UCSD-AML1 (cell line): ENCODE measurements around the gene PMP22.
A peak's percentile ranks its signal among the peaks of the same experiment; 100 is the strongest.
"Not testable (repeated sequence)": the region's sequence is repeated elsewhere in the genome, so short reads cannot be mapped to it uniquely, and the experiment has no call there.

Experiments used
- DNase-seq: peaks from one replicate; lab custom pipeline; 2025; ENCODE audit not compliant: unreplicated experiment; lab: John Stamatoyannopoulos, UW

PMP22 gene

DNA sequence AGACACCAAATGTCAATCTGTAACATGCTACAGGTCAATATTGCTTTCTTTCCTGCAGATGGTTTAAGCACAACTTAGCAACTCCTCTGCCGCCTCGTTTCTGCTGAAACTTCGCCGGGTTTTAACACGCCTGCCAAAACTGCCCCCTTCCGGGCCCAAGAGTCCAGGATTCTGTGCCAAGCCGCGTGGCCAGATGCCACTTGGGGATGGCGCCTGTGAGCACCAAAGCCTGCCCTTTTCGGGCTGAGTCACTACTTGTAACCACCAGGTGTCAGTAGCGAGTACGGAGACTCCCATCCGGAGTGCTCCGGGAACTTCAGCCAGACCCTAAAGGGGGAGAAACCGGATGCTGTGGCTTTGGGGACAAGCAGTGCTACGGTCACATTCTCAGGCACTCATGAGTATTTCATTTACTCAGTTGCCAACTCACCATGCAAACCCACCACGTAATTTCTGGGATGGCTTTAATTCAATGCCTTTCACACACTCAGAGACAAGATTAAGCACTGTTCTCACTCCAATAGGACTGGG, 7.8 kb downstream of the PMP22 start:
- peak; percentile 68 for DNase-seq

DNA sequence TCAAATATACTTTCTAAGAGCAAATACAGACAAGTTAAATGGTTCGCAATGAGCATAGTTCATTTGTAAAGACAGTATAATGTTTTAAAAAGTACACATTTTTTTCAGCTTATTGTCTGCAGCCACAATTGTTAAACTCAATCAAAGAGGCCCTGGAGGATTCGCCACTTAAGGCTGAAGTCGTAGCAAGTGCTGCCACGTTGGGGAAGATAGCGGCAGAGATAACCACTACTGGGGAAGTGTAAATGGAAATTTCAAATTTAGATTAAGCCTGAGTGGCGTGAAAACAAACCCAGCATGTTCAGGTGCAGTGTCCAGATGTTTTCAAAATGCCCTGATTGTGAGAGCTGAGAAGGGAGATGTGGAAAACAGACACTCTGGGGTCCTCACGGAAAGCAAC, 8.4 kb downstream of the PMP22 start:
- no peak for DNase-seq

DNA sequence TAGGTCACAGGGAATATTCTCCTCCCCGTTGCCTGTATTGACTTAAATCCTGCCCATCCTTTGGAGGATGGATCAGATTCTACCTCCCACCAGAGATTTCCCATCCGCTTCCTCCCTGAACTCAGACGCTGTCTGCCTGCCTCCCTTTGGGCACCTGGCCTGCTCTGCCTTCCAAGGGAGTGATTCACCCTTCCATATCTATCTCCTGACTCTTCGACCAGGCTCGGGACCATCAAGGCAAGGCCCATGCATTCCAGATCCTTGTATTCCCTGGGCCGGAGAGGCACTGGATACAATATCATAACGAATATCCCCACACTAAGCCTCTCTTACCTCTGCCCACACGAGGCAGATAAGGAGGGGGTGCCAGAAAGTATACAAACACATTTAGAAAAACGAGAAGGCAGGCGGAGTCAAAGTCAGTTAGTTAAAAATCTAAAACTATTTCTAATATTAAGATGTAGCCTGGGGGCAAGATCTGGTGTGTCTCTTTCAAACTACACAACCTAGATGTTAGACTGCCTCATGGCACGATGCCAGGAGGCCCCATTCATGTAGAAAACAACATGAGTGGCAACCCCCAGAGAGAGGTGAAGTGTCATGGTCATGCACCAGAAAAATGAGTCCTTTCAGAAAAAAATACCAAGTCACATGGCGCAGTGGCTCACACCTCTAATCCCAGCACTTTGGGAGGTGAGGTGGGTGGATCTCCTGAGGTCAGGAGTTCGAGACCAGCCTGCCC, 9.2 kb downstream of the PMP22 start:
- no peak for DNase-seq

DNA sequence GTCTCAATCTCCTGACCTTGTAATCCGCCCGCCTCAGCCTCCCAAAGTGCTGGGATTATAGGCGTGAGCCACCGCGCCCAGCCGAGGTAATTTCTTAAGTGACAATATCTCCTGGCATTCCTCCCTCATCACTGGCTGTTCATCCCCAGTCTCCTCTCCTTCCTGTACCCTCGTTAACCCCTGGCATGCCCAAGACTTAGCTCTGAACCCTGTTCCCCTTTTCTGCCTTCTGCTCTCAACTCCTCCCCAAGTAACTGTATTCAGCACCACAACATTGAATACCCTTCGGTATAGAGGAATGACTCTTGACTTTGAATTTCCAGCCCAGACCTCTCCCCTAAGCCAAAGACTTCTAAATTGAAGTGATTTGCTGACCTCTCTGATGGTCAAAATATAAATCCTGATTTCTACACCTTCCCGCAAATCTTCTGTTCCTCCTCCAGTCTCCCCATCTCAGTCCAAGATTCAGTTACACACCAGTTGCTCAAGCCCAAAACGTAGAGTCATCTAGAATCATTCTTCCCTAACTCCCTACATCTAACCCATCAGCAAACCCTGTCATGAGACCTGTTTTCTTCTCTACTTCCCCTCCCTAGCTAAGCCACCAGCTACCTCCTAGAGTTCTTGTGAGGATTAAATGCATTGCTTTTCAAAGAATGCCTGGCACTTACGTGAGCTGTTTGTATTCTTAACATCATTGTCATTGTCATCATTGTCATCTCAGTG, 14.8 kb downstream of the PMP22 start:
- no peak for DNase-seq

DNA sequence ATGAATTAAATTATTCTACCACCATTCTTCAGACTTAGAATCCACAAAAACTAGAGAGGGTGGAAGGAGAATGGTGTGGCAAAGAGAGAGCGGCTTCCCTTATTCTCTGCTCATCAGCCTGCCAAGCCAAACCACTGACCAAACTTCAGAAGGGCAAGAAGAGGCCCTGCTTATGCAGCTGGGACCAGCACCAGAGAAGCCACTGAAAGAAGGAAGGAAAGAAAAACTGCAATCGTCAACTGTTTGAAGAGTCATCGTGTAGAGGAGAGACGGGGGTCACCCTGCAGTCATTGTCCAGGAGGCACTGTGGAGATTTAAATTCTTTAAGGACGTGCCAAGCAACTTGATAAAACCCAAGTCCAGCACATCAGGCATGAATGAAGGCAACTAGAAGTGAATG, 15.6 kb downstream of the PMP22 start:
- no peak for DNase-seq

DNA sequence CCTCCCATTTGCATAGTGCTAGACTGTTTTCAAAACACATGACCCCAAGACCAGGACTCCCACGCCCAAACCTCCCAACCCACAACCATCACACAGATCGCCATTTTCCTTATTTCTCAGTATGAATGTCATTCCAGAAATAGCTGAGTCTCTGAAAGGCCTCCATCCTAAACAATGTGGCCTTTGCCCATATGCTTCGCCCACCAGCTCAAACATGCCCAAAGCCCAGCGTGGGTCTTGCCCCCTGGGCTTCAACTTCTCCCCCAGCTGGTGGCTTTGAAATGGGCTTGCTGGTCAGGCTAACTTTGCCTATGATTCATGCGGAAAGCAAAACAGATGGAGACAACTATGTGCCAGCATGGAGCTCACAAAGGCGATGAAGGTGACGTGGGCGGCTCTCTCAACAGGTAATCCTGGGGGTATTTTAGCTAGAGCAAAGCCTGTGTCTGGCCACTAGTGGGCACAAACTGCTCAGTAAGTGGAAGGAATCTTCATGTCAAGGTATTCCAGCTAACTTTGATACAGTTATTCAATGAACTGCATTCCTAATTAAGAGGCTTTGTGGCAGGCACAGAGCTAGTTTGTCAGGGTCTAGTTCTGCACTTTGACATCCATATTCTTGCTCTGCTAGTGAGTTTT, 17.1 kb downstream of the PMP22 start:
- no peak for DNase-seq

DNA sequence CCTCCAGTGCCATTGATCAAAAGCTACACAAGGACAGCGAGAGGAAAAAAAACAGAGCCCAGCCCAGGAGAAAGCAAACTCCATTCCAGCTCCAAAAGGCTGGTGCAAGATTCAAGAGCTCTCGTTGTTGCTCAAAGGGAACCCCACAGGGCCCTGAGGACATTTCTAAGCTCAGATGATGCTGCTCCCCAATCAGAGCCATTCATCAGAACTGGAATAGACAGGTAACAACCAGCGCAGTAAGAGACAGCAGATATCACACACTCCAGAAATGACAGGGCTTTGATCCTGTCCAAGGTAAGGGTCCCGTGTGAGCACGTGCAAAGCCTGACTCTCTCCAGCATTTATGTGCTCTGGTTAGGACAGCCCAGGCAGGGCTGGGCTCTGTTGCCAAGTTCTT, 20.1 kb downstream of the PMP22 start:
- no peak for DNase-seq

DNA sequence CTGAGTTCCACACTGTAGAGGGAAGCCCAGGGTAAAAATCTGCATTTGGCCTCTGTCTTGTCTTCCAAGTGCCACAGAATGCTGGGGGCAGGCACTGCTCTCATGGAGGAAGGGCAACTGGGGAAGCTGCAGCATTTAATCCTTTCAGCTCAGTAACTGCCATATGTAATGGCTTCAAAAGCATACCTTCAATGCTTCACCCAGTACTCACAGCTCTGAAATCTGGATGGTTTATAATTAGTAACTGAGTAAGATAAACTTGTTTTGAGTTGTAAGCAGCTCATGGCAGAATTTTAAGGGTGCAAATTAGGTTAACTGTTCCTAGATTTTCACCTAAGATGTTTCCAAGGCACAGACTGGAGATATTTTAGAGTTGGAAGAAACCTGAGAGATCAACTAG, 24.5 kb downstream of the PMP22 start:
- DNase-seq = no peak

DNA sequence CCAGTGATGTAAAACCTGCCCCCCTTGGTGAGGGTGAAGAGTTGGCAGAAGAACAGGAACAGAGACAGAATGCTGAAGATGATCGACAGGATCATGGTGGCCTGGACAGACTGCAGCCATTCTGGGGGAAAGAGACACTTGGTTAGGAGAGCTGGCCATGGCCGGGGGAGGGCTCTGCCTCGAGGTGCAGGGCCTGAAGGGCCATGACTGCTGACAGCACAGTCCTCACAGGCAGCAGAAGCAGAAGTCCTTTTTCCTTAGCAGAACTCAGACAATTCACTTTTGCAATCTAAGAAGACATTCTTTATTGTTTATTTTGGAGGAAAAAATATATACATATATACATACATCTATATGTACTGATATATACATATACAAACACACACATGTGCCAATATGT, 25.6 kb downstream of the PMP22 start:
- DNase-seq = no peak

DNA sequence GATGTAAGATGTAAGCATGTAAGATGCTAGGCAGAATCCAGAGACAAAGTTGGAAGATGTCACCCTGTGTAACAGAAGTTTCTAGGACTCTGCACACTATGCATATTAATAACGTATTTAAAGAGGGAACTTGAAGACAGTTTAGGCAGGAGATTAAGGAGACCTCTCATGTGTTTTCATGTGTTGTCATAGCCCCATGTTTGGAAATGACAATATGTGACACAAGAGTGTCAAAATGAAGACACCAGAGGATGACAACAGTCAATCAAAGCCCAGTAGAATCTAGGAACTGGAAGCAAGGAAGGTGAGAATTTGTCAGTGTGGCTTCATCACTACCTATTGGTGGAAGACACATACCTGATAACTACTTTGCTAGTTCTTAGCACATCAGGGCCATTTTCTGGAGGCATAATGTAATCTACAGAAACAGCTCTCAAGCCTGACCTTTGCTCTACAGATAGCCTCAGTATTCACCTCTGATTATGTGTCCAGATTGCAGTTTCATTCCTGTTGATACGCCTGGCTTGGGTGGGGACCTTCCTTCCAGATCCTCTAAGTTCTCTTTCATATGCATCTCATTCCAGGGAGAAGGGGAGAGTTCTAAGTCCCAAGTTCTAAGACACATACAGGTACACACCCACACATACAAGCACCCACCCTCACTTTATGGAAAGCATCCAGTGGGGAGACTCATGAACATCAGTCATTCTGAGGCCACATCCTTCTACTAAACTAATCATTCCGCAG, 26.3 kb downstream of the PMP22 start:
- DNase-seq = no peak

DNA sequence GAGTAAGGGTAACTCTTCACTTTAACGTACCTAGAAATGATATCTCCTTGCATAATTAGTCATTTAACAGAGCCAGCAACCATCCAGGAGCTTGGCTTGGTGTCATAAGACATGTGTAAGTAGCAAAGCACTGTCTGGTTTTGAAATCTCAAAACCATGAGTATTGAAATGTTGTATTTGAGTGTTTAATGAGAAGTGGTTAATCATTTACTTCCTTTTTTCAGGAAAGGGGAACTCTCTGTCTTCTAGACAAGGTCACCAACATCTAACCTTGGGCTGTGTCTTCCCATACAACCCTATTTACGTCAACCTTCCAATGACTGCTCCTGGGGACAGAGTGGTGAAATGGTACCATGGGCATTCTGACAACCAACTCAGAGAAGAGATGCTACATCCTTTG, 27.1 kb downstream of the PMP22 start:
- no peak for DNase-seq

DNA sequence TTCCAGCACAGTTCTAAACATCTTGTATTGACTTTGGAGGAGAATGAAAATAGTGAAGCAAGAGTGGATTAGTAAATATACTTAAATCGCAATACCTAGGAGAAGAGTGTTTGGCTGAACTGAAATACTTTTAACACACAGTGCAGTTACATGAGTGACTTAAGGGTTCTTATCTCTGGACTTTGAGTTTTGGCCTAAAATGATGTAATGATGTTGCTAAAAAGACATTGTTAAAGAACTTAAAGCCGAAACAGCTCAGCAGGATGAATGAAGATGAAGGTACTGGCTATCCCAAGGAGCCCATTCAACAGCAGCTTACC, 28.1 kb downstream of the PMP22 start:
- no peak for DNase-seq

DNA sequence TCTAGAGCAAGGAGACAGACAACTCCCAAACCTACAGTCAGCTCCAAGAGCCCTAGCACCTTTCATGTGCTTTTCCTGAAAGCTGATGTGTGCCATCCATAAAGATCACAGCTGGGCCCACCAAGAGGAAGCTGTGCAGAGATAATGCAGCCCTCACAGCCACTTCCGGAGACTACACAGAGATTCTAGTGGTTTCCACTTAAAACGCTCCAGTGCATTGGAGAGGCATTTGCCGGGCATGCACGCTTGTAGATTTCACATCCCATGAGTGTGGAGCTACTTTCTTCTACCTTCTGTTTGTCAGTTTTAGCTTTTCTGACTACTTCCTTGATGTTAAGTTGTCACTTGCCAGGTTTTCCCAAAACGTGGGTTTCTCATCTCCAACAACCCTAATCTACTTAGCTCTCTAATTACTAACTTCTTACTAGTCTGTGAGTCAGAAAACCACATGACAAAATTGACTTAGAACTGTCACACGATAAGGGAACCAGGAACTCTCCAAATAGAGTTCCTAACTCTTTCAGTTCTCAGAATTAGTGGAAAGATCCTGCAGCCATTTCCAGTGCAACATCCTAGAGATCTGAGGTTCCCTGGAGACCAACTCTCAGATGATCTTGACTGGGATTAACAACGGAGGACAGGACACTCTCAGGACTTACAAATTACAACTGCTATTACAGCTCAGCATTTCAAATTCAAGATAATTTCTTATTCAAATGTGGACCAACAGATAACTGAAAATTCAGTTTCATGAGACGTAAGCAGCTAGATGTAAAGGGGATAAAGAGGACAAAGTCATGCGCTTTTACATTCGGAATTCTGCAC, 28.6 kb downstream of the PMP22 start:
- DNase-seq = peak; percentile 21

DNA sequence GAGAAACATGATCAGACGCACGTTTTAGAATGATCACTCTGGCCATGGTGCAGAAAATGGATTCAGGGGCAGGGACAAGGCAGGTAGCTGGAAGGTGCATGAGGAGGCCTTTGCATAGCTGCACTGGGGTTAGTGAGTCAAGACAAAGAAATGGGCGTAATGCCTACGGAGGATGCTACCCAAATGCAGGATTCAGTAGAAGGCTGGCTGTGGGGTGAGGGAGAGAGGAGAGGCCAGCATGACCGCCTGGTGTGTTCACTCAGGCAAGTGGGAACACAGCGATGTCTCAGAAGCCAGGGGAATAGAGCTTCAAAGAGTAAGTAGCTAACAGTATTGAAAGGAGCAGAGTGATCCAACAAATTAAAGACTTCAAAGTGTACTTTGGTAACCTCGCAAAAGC, 31.2 kb downstream of the PMP22 start:
- no peak for DNase-seq

DNA sequence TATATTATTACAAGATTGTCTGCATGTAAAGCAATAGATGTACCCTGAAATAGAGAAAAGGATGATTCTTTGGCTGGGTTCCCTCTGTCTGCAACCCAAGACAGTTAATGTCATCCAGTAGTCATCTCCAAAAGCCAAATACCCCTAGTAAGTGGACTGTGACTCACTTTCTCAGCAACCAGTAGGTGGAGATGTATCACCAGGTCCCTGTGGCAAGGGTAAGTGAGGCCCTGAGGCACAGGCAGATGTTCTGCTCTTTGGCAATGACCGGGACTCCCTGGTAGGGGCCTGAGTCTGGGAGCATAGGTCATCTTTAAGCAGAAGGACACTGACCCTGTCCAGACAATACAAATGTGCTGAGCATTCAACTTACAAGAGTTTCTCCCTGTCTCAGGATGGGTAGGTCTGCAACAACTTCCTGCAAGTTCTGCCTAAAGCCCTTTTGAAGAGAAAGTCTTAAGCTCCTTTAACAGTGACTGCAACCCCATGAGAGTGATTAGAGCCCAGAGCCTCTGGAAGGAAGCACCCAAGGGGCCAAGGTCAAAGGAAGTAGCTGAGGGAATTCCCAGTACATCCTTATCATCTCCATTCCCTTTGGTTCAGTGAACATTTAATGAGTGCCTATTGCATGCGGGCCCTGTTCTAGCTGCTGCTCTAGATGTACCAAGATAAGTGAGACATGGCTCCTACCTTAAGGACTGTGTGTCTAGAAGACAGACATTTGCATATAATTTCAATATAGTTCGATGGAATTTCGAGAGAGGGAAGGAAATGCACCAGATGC, 31.9 kb downstream of the PMP22 start:
- no peak for DNase-seq

DNA sequence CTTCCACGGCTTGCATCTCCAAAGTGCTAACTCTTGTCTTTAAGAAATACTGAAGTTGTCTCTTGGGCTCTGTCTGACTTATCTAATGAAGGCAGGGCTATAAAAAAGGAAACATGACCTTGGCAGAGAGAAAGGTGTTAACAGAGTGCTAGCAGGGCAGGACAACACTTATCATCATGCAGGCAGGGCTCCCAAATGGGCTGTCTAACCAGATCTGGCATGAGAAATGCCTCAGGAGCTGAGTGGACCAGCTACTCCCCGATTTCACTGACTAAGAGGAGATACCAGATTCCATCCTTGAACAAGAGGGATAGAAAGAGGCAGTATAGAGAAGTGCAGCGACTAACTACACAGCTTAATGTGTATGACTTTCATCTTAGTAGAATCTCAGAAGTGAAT, 32.6 kb downstream of the PMP22 start:
- DNase-seq = no peak

DNA sequence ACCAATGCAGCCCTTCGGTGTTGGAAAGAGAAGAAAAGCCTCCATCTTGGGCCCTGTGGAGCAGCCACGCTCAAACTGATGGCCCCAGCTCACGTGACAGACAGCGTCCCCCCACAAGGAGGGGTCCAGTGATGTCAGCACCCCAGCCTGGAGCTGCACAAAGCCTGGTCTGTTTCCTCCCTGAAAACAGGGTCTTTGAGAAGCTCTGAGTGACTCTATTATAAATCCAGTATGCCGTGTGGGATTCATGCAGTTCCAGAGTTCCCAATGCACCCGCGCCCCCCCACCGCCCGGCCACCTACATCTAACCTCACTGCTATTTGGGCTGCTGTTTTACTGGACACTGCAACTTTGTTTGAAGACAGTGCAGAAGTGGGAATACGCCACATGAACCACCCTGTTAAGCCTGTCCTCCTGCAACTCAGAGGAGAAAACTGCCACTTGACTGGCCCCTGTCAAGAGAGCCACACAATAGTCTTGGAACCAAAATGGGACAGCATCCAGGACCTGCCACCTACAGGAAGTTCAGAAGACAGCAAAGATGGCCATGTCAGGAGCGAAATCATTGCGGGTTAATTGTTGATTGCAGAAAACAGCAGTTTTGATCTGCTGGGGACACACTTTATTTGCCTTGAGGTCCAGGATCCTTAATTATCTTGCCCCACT, 33.1 kb downstream of the PMP22 start:
- no peak for DNase-seq

DNA sequence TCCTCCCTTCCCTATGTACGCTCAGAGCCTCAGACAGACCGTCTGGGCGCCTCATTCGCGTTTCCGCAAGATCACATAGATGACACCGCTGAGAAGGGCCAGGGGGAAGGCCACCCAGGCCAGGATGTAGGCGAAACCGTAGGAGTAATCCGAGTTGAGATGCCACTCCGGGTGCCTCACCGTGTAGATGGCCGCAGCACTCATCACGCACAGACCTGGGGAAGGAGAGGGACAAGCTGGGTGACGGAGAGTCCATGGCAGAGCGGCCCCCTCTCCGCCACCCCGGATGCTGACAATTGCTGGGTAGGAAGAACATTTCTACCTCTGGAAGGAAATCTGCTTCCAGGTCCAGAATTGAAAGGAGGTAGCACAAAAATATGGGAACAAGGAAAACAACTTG, 34.3 kb downstream of the PMP22 start:
- no peak for DNase-seq

DNA sequence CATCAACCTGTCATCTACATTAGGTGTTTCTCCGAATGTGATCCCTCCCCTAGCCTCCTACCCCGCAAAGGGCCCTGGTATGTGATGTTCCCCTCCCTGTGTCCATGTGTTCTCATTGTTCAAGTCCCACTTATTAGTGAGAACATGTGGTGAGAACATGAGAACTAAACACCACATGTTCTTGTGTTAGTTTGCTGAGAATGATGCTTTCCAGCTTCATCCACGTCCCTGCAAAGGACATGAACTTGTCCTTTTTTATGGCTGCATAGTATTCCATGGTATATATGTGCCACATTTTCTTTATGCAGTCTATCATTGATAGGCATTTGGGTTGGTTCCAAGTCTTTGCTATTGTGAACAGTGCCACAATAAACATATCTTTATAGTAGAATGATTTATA, 43.3 kb downstream of the PMP22 start:
- not testable (repeated sequence) for DNase-seq
